ENCODE results near the gene PTPRT. TPM values are rescaled to one million over a fixed set of nuclear protein-coding genes. Genes with fewer than 3 reads are reported as not detected.

Gene PTPRT
- total and polyA plus RNA-seq, 10 of the 15 experiments (the other 5 are each of a cell fraction or from before 2014, with no cell fraction given), result not detected

- no TSS peak for BruUV-seq (replicated peaks)
- TF ChIP-seq SMC3 (IDR thresholded peaks at IDR 0.05; ENCODE audit: borderline replicate concordance, low read length), result no peak
- TF ChIP-seq KLF5 (IDR thresholded peaks at IDR 0.05; ENCODE audit: partially characterized antibody), result no peak
- no peak for TF ChIP-seq EP300 (IDR thresholded peaks at IDR 0.05; ENCODE audit: borderline replicate concordance in 1 of 2, control insufficient read depth in 1 of 2, low read depth in 2 of 2, low read length in 2 of 2)
- no peak for TF ChIP-seq MXI1 (IDR thresholded peaks at IDR 0.05; ENCODE audit: low read depth, low read length)
- TF ChIP-seq RB1 (IDR thresholded peaks at IDR 0.05; ENCODE audit: borderline replicate concordance), result no peak
- no peak for TF ChIP-seq RAD51 (IDR thresholded peaks at IDR 0.05)
- TF ChIP-seq RELB (IDR thresholded peaks at IDR 0.05; ENCODE audit: low read depth), result no peak
- no peak for TF ChIP-seq RFX5 (IDR thresholded peaks at IDR 0.05; ENCODE audit: low read depth, low read length)
- TF ChIP-seq KDM1A (IDR thresholded peaks at IDR 0.05; ENCODE audit: borderline replicate concordance), result no peak
- TF ChIP-seq ZBTB40 (IDR thresholded peaks at IDR 0.05; ENCODE audit: borderline replicate concordance), result no peak
- TF ChIP-seq FOXM1 (IDR thresholded peaks at IDR 0.05; ENCODE audit: low read depth, low read length), result no peak
- TF ChIP-seq NRF1 (conservative IDR thresholded peaks at IDR 0.05; ENCODE audit: low read depth, low read length), result no peak
- no peak for TF ChIP-seq E4F1 (IDR thresholded peaks at IDR 0.05; ENCODE audit: borderline replicate concordance, partially characterized antibody)
- no peak for TF ChIP-seq SREBF2 (IDR thresholded peaks at IDR 0.05; ENCODE audit: low read length)
- no peak for TF ChIP-seq TBL1XR1 (IDR thresholded peaks at IDR 0.05; ENCODE audit: low read depth, low read length)
- no peak for TF ChIP-seq NBN (IDR thresholded peaks at IDR 0.05)
Measured at GRCh38 chr20:42430598-42430997, 759.1 kb downstream of the PTPRT start.

More at GRCh38 chr20:42430598-42430997, 759.1 kb downstream of the PTPRT start:
- ChIA-PET CTCF (no interaction called here), POLR2A (no interaction called here), SMC1A (ENCODE audit: uncharacterized antibody, unreplicated experiment) (no interaction called here), RAD21 (ENCODE audit: unreplicated experiment) (no interaction called here)
- no peak for DNase-seq (ENCODE audit: low read depth, low spot score)
- H3K79me2 ChIP-seq (ENCODE audit: control insufficient read depth, insufficient read depth, low read length), result no peaks in the 10 kb centered on the region
- no peak overlapping the region for H3K27ac ChIP-seq (ENCODE audit: control insufficient read depth, insufficient read depth)
- H3K9me3 ChIP-seq (replicated peaks; ENCODE audit: control insufficient read depth, insufficient read depth, low read length), result no peaks in the 10 kb centered on the region
- no peaks in the 10 kb centered on the region for H3K36me3 ChIP-seq (ENCODE audit: control insufficient read depth in 2 of 2, insufficient read depth in 2 of 2, low read length in 1 of 2)
- H4K20me1 ChIP-seq (ENCODE audit: control insufficient read depth, insufficient read depth), result no peaks in the 10 kb centered on the region
- 4% methylated on average over 2 of the region's 2 CpGs for WGBS (ENCODE audit: insufficient coverage, insufficient replicate concordance, low lambda C conversion rate, missing lambda C conversion rate)
- in situ Hi-C loops (cut with MboI), result no loop called here
- H3K4me1 ChIP-seq (ENCODE audit: control insufficient read depth, insufficient read depth, low read length), result no peaks in the 10 kb centered on the region
- no peak overlapping the region for H2AFZ ChIP-seq (ENCODE audit: control insufficient read depth, low read depth, low read length)
- H3K9ac ChIP-seq (ENCODE audit: control insufficient read depth, insufficient read depth, low read length), result no peak overlapping the region
- no peak overlapping the region for H3K4me3 ChIP-seq
- no peak overlapping the region for H3K4me2 ChIP-seq (ENCODE audit: control insufficient read depth, insufficient read depth)
- FAIRE-seq, result no peak
- no peak for ATAC-seq
- intact Hi-C loops (cut with micrococcal nuclease; ENCODE audit: unreplicated experiment), result no loop called here
- no peaks in the 10 kb centered on the region; a peak in 1 of 4 replicates for H3K27me3 ChIP-seq (replicated peaks in 1 of 2; ENCODE audit: control insufficient read depth in 2 of 2, insufficient read depth in 2 of 2, low read length in 1 of 2)
